ENCODE data around the gene MT4.
A peak's percentile ranks its signal among the peaks of the same experiment; 100 is the strongest.
"Not testable (repeated sequence)": the region's sequence is repeated elsewhere in the genome, so short reads cannot be mapped to it uniquely, and the experiment has no call there.

MT4 gene

DNA sequence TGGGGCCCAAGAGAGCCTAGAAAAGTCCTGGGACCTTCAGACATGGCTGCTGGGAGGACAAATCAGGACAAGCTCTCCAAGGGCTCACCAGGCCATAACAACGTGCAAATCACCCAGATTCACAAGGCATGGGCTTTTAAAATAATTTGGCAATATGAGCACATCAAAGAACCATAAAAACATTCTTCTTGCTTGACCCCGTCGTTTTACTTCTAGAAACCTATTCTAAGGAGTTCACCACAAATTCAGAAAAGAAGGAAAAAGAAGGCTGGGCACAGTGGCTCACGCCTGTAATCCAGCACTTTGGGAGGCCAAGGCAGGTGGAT is 12.4 kb downstream of the MT4 start:
- DNase-seq, result no peak
- no peak for TF ChIP-seq POLR2A (IDR thresholded peaks at IDR 0.05; ENCODE audit: low read length)
- no peak for TF ChIP-seq GATA1 (IDR thresholded peaks at IDR 0.05; ENCODE audit: low read depth, low read length)

DNA sequence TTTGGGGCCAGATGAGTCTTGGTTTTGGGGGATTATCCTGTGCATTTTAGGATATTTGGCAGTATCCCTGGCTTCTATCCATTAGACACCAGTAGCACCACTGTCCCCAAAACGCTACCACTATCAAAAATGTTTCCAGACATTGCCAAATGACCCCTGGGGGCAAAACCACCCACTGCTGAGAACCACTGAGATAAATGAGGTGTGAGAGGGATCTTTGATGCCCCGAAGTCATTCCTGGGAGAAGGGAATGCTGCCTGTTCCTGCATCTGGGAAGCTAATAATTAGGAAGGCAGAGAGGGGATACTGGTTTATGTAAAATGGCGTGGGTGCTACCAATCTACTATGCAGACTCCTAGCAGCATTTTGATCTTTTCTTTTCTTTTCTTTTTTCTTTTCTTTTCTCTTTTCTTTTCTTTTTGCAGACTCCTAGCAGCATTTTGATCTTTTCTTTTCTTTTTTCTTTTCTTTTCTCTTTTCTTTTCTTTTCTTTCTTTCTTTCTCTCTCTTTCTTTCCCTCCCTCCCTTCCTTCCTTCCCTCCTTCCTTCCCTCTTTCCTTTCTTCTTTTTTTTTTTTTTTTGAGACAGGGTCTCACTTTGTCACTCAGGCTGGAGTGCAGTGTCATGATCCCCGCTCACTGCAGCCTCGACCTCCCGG is 15.6 kb downstream of the MT4 start:
- TF ChIP-seq GATA1 (IDR thresholded peaks at IDR 0.05; ENCODE audit: low read depth, low read length) (no peak), POLR2A (IDR thresholded peaks at IDR 0.05; ENCODE audit: low read length) (no peak)
- no peak for DNase-seq

DNA sequence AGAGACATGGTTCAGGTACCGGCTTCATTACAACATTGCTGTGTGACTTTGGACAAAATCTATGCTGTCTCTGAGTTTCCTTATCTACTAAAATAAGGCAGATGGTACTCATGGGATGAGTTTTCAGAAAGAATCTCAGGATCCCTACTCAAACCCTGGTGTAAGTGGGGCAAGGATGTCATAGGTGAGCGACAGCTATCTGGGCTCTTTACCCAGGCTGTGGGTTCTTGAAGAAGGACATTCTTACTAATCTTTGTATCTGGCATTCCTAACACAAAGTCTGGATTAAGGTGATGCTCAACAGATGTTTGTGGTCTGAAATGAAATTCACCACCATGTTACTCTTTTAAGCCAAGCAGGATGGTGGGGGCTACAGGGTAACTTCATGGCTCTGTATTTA is 18.0 kb downstream of the MT4 start:
- not testable (repeated sequence) for DNase-seq

DNA sequence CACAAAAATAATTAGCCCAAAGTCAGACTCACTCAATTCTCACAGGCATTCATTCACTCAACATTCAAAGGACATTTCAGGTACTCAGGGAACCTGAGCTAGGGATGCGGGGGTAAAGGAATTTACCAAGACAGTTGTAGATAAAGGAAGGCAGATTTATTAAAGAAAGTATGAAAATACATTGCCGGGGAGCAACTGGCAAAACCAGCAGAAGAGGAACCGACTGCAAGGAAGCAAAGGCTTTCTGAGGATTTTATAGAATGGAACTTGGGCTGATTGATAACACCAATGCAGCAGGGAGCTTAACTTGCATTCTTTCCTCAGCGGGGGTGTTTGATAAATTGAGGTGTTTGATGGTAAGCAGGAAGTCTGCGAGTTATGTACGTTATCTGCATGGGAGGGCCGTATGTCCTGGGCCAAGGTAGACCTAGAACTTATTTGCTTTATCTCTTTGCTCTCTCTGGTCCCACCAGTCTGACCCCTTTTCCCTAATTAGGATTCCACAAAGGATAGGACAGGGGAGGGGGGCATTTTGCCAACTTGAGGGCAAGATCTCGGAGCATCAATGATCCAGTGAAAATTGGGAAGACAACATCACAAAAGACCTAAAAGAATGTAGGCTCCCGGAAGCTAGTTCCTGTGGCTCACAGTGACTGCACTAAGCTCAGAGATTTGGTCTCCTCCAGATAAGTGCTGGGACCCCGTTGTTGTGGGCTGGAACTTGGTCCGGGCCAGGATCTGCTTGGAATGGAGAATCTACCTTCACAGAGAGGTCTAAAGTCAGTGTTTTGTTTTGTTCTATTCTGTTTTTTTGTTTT is 18.7 kb downstream of the MT4 start:
- no peak for TF ChIP-seq POLR2A (IDR thresholded peaks at IDR 0.05; ENCODE audit: low read length)
- no peak for TF ChIP-seq GATA1 (IDR thresholded peaks at IDR 0.05; ENCODE audit: low read depth, low read length)

DNA sequence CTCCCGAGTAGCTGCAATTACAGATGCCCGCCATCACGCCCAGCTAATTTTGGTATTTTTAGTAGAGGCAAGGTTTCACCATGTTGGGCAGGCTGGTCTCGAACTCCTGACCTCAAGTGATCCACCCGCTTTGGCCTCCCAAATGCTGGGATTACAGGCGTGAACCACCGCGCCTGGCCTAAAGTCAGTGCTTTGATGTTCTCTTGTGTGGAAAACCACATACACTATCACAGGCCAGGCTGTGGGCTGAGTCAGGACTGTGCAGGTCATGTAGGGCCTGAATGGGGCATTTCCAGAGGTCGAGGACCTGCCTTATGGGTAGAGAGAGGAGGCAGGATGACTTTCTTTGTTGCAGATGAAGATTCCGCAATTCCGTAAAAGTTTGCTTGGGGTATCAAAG is 19.4 kb downstream of the MT4 start:
- no peak for DNase-seq
- no peak for TF ChIP-seq GATA1 (IDR thresholded peaks at IDR 0.05; ENCODE audit: low read depth, low read length)
- TF ChIP-seq POLR2A (IDR thresholded peaks at IDR 0.05; ENCODE audit: low read length), result no peak

More for the DNA sequence above, 18.7 kb downstream of the MT4 start:
- no peak for DNase-seq

DNA sequence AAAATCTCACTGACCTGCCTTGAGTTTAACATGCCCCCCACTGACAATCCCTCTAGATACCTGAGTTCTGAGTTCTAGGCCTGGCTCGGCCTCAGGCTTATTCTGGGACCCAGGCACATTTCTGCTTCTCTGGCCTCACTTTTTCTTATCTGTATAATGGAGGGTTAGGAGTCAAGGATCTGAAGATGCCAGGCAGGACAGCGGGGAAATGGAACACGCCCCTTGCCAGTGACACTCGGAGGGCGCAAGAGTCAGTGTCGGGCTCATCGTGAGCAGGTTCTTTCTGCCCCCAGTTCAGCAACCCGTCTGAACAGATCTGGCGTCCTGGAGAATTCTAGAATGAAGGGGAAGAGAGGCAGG is 23.9 kb downstream of the MT4 start:
- TF ChIP-seq POLR2A (IDR thresholded peaks at IDR 0.05; ENCODE audit: low read length) (no peak), GATA1 (IDR thresholded peaks at IDR 0.05; ENCODE audit: low read depth, low read length) (no peak)
- no peak for DNase-seq

DNA sequence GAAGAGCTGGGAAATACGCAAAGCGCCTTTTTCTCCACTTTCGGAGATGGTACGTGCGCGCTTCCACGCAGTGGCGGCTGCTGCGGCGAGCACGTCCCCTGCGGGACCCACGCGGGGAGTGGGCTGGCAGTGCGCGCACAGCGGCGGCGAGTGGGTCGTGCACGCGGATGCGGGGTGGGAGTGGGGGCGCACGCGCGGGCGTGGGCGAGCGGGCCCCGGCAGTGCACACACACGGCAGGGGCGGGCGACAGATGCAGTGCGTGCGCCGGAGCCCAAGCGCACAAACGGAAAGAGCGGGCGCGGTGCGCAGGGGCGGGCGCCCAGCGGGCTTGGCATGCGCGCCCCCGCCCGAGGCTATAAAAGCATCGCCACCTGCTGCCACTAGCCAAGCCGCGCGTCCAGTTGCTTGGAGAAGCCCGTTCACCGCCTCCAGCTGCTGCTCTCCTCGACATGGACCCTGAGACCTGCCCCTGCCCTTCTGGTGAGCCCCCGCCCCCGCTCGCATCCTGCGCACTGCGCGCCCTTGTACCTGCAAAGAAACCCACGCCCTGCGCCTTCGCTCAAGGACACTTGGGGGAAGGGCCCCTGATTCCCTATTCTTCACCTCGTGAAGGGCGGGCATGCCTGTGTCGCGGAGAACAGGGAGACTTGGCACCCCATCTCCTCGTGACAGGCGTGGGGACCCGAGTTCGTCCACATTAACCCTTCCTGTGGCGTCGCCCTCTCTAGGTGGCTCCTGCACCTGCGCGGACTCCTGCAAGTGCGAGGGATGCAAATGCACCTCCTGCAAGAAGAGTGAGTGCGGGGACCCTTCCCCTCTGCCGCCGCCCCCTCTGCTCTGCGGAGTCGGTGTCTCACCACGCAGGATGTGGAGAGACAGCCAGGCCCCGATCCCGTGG is 24.5 kb downstream of the MT4 start, which contains the start of gene MT3:
Gene MT3, plus strand, starts transcription at position 388 of the 899 bp plus-strand sequence. Its CDS starts 63 bp downstream, at position 451.
- TF ChIP-seq POLR2A (IDR thresholded peaks at IDR 0.05; ENCODE audit: low read length) (no peak), GATA1 (IDR thresholded peaks at IDR 0.05; ENCODE audit: low read depth, low read length) (no peak)
- DNase-seq, result no peak

DNA sequence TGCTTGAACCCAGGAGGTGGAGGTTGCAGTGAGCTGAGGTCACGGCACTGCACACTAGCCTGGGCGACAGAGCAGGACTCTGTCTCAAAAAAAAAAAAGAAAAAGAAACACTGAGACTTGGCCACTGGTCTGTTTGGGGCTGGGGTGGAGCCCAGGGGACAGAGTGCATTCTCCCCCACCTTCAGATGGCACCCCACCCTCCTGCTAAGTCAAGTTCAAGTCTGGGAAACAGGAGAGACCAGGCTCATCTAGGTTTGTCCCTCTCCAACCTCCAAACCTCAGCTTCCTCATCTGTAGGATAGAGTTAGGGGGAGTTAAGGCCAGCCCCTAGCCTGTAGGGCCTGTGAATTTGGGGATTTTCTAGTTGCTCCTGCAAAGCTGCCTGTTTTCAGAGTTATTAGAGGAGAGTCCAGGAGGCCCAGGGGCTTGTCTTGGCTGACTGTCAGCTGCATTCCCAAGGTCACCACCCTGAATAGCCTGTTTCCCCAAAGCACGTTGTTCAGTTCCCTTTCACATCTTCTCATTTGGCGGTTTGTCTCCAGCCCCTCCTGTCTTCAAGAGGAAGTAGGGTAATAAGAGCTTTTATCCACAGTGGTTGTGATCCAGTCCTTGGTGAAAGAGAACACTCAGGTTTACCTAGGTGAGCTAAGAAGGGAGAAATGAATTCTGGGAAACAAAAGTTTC is 26.6 kb downstream of the MT4 start:
- no peak for DNase-seq
- no peak for TF ChIP-seq POLR2A (IDR thresholded peaks at IDR 0.05; ENCODE audit: low read length)

DNA sequence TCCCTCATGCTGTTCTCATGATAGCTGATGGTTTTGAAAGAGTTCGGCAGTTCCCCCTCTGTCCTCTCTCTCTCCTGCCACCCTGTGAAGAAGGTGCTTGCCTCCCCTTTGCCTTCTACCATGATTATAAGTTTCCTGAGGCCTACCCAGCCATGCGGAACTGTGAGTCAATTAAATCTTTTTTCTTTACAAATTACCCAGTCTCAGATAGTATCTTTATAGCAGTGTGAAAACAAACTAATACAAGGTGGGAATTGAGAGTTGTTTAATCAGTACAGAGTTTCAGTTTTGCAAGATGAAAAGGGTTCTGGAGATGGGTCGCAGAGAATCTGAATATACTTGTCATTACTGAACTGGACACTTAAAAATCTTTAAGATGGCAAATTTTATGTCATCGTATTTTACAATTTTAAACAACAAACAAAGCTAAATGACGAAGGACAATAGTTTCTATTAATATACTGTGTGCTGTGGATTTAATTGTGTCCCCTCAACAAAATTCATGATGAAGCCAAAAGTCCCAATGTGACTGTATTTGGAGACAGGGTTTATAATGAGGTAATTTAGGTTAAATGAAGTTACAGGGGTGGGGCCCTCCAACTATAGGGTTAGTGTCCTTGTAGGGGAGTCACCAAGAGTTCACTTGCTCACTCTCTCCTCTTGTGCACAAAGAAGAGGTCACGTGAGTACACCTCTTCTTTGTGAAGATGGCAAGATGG is 28.9 kb downstream of the MT4 start:
- TF ChIP-seq POLR2A (IDR thresholded peaks at IDR 0.05; ENCODE audit: low read length), result no peak
- TF ChIP-seq GATA1 (IDR thresholded peaks at IDR 0.05; ENCODE audit: low read depth, low read length), result no peak
- DNase-seq, result no peak

DNA sequence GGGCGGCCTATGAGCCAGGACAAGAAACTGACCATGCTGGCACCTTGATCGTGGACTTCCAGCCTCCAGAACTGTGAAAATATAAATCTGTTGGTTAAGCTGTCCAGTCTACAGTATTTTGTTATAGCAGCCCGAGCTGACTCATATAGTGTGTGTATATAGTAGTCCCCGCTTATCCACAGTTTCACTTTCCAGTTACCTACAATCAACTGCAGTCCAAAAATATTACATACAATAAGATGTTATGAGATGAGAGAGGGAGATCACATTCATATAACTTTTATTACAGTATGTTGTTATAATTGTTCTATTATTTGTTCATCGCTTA is 29.4 kb downstream of the MT4 start:
- TF ChIP-seq GATA1 (IDR thresholded peaks at IDR 0.05; ENCODE audit: low read depth, low read length) (no peak), POLR2A (IDR thresholded peaks at IDR 0.05; ENCODE audit: low read length) (no peak)
- DNase-seq, result no peak

DNA sequence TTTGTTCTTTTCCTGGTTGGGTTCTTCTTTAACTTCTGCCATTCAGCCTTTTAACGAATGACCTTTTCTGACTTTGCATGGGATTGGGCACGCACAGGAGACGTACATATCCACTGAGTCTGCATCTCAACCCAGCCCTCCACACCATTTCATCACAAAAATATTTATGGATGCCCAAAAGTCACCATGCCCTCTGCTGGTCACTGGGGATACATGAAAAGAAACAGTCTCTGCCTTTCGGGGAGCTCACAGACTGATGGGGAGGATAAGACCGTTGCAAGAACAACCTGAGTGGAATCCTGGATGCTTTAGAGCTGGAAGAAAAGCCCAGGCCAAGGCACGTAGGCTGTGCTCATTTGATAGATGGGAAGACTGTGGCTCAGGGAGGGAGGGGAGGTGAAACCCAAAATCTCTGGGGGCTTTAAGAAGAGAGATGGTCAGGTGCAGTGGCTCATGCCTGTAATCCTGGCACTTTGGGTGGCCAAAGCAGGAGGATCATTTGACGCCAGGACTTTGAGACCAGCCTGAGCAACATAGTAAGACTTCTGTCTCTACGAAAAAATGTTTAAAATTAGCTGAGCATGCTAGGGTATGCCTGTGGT is 35.6 kb downstream of the MT4 start:
- TF ChIP-seq POLR2A (IDR thresholded peaks at IDR 0.05; ENCODE audit: low read length), result no peak
- TF ChIP-seq GATA1 (IDR thresholded peaks at IDR 0.05; ENCODE audit: low read depth, low read length), result no peak
- DNase-seq, result peak; percentile 48 to 58

DNA sequence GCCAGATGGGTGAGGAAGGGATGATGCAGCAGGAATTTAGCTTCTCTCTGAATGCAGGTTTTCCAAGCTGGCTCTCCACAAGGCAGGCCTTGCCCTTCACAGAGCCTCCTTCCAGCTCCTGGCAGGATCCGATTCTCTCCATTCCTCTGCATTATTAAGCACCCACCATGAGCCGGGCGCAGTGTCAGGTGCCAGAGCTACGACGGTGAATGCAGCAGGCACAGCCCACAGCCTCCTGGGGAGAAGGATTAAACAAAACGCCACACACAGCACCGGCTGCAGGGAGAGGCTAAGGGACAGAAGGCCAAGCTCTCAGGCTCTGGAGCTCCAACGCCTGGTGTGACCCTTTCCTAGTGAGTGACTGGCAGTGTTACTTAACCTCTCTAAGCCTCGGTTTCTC is 36.5 kb downstream of the MT4 start:
- no peak for DNase-seq
- TF ChIP-seq GATA1 (IDR thresholded peaks at IDR 0.05; ENCODE audit: low read depth, low read length) (no peak), POLR2A (IDR thresholded peaks at IDR 0.05; ENCODE audit: low read length) (no peak)

DNA sequence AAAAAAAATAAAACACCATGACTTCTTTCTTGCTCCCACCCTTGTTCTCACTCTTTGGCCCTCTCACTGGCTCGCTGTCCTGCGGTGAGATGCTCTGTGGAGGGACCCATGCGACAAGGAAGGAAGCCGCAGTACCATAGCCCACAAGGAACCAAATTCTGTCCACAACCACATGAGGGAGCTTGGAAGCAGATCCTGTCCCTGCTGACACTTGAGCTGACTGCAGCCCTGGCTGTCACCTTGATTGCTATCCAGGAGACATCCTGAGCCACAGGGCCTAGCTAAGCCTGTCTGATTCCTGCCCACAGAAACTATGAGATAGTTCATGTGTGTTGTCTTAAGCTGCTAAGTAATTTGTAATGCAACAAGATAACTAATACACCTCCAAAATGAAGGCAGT is 38.7 kb downstream of the MT4 start:
- DNase-seq, result peak; percentile 47 to 54

More for the DNA sequence above, 38.7 kb downstream of the MT4 start:
- no peak for TF ChIP-seq GATA1 (IDR thresholded peaks at IDR 0.05; ENCODE audit: low read depth, low read length)
- no peak for TF ChIP-seq POLR2A (IDR thresholded peaks at IDR 0.05; ENCODE audit: low read length)
